ENCODE measurements around the gene FBXO30.

GRCh38 chr6:145822456-145822855 is 7.9 kb upstream of the FBXO30 start:
- TF ChIP-seq, protein P1, sequence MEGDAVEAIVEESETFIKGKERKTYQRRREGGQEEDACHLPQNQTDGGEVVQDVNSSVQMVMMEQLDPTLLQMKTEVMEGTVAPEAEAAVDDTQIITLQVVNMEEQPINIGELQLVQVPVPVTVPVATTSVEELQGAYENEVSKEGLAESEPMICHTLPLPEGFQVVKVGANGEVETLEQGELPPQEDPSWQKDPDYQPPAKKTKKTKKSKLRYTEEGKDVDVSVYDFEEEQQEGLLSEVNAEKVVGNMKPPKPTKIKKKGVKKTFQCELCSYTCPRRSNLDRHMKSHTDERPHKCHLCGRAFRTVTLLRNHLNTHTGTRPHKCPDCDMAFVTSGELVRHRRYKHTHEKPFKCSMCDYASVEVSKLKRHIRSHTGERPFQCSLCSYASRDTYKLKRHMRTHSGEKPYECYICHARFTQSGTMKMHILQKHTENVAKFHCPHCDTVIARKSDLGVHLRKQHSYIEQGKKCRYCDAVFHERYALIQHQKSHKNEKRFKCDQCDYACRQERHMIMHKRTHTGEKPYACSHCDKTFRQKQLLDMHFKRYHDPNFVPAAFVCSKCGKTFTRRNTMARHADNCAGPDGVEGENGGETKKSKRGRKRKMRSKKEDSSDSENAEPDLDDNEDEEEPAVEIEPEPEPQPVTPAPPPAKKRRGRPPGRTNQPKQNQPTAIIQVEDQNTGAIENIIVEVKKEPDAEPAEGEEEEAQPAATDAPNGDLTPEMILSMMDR (IDR thresholded peaks at IDR 0.05; ENCODE audit: low read depth, low read length, missing input control), result no peak
- TF ChIP-seq, protein P2, sequence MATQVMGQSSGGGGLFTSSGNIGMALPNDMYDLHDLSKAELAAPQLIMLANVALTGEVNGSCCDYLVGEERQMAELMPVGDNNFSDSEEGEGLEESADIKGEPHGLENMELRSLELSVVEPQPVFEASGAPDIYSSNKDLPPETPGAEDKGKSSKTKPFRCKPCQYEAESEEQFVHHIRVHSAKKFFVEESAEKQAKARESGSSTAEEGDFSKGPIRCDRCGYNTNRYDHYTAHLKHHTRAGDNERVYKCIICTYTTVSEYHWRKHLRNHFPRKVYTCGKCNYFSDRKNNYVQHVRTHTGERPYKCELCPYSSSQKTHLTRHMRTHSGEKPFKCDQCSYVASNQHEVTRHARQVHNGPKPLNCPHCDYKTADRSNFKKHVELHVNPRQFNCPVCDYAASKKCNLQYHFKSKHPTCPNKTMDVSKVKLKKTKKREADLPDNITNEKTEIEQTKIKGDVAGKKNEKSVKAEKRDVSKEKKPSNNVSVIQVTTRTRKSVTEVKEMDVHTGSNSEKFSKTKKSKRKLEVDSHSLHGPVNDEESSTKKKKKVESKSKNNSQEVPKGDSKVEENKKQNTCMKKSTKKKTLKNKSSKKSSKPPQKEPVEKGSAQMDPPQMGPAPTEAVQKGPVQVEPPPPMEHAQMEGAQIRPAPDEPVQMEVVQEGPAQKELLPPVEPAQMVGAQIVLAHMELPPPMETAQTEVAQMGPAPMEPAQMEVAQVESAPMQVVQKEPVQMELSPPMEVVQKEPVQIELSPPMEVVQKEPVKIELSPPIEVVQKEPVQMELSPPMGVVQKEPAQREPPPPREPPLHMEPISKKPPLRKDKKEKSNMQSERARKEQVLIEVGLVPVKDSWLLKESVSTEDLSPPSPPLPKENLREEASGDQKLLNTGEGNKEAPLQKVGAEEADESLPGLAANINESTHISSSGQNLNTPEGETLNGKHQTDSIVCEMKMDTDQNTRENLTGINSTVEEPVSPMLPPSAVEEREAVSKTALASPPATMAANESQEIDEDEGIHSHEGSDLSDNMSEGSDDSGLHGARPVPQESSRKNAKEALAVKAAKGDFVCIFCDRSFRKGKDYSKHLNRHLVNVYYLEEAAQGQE (IDR thresholded peaks at IDR 0.05), result no peak
- TF ChIP-seq SP1 (IDR thresholded peaks at IDR 0.05) (no peak), GABPA (IDR thresholded peaks at IDR 0.05 in 1 of 2, conservative IDR thresholded peaks at IDR 0.05 in 1 of 2) (no peak), ZBTB33 (IDR thresholded peaks at IDR 0.05) (no peak), TAF1 (conservative IDR thresholded peaks at IDR 0.05) (no peak), EGR1 (IDR thresholded peaks at IDR 0.05; ENCODE audit: low read depth in 2 of 2) (no peak)
- TF ChIP-seq, protein P3, sequence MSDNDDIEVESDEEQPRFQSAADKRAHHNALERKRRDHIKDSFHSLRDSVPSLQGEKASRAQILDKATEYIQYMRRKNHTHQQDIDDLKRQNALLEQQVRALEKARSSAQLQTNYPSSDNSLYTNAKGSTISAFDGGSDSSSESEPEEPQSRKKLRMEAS (IDR thresholded peaks at IDR 0.05), result no peak

Data from liver (tissue), 3 donors.